OCI-LY3 (cell line): ENCODE results near the gene TEX29.

Experiments used
- CTCF ChIP-seq: fragments of 200-600, 300-600 bp; sonication (generic); IDR thresholded peaks from 2 replicates; pipeline ENCODE4 v1.5.1; 2014; ENCODE audit warnings: antibody characterized with exemption, low read length, low read depth
- EZH2phosphoT487 ChIP-seq: fragments of 200-600 bp; shearing (Covaris generic); IDR thresholded peaks from 2 replicates; pipeline ENCODE4 v1.6.1; 2018; ENCODE audit warnings: antibody characterized with exemption, mixed run types, low read depth

- TF ChIP-seq CTCF (no peak), EZH2phosphoT487 (no peak)
Observed at GRCh38 chr13:111291908-111292307, 28.5 kb upstream of the TEX29 start.
